HepG2 (cell line): ENCODE results near the gene MCC.

Source experiments
- MED8 ChIP-seq: sonication (generic); formaldehyde crosslinking; IDR thresholded peaks from 2 replicates; pipeline ENCODE4 v1.8.1; 2023; ENCODE audit warnings: mild to moderate bottlenecking, missing genetic modification reagents; ENCODE audit not compliant: insufficient replicate concordance
- NR2C2 ChIP-seq: sonication (generic); formaldehyde crosslinking; IDR thresholded peaks from 2 replicates; pipeline ENCODE4 v1.4.0; 2020; ENCODE audit warnings: missing genetic modification reagents, mild to moderate bottlenecking, moderate library complexity, borderline replicate concordance
- RELA ChIP-seq: sonication (generic); formaldehyde crosslinking; IDR thresholded peaks from 2 replicates; pipeline ENCODE4 v1.4.0; 2020; ENCODE audit warnings: missing genetic modification reagents
- ZBTB8A ChIP-seq: sonication (generic); formaldehyde crosslinking; IDR thresholded peaks from 2 replicates; pipeline ENCODE4 v1.4.0; 2020; ENCODE audit warnings: mild to moderate bottlenecking, low read depth, missing genetic modification reagents, borderline replicate concordance
- ZNF232 ChIP-seq: sonication (generic); formaldehyde crosslinking; IDR thresholded peaks from 2 replicates; pipeline ENCODE4 v1.4.0; 2020; ENCODE audit warnings: missing genetic modification reagents, borderline replicate concordance
- ZNF569 ChIP-seq: sonication (generic); formaldehyde crosslinking; IDR thresholded peaks from 2 replicates; pipeline ENCODE4 v1.5.0; 2020; ENCODE audit warnings: mild to moderate bottlenecking, missing genetic modification reagents, moderate library complexity, borderline replicate concordance
- ZNF577 ChIP-seq: sonication (generic); formaldehyde crosslinking; IDR thresholded peaks from 2 replicates; pipeline ENCODE4 v1.4.0; 2020; ENCODE audit warnings: mild to moderate bottlenecking, low read depth, missing genetic modification reagents, borderline replicate concordance
- ZNF879 ChIP-seq: sonication (generic); formaldehyde crosslinking; IDR thresholded peaks from 2 replicates; pipeline ENCODE4 v1.8.1; 2023; ENCODE audit warnings: missing genetic modification reagents
- TF ChIP-seq, protein P1 (sequence below): IDR thresholded peaks from 2 replicates; pipeline ENCODE4 v1.6.1; 2016; ENCODE audit warnings: missing compliant biosample characterization, missing genetic modification reagents, borderline replicate concordance
- TF ChIP-seq, protein P2 (sequence below), 2 experiments: sonication (generic) in 1 of 2; formaldehyde crosslinking in 1 of 2; IDR thresholded peaks; 2 replicates each; pipeline versions ENCODE4 v1.5.1 to v1.6.1; 2011 to 2020; ENCODE audit warnings: borderline replicate concordance in 1 of 2, low read depth in 1 of 2, low read length in 1 of 2, mild to moderate bottlenecking in 1 of 2, missing genetic modification reagents in 1 of 2, moderate library complexity in 1 of 2

DNA sequence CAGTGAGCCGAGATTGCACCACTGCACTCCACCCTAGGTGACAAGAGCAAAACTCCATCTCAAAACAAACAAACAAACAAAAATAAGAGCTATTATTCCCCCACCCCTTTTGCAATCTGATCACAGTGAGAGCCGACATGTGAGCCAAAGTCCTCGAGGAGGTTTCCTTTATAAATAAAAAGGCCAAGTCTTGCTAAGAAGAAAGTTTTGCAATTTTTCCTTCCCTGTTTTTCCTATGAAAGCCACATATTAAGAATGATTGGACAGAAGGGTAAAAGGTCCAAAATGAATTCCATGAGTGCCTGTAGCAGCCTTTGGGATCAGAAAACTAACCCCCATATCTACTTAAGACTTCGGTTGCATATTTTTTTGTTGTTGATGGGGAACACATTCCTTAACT is 233.1 kb downstream of the MCC start:
- TF ChIP-seq, protein P1, sequence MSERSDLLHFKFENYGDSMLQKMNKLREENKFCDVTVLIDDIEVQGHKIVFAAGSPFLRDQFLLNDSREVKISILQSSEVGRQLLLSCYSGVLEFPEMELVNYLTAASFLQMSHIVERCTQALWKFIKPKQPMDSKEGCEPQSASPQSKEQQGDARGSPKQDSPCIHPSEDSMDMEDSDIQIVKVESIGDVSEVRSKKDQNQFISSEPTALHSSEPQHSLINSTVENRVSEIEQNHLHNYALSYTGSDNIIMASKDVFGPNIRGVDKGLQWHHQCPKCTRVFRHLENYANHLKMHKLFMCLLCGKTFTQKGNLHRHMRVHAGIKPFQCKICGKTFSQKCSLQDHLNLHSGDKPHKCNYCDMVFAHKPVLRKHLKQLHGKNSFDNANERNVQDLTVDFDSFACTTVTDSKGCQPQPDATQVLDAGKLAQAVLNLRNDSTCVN (CRISPR knock-in tag): no peak
- TF ChIP-seq ZNF879 (CRISPR knock-in tag) (no peak), ZNF569 (CRISPR knock-in tag) (no peak), ZNF232 (CRISPR knock-in tag) (no peak), ZBTB8A (CRISPR knock-in tag) (no peak), ZNF577 (CRISPR knock-in tag) (no peak), RELA (CRISPR knock-in tag) (no peak), NR2C2 (CRISPR knock-in tag) (no peak), MED8 (no peak)
- TF ChIP-seq, protein P2, sequence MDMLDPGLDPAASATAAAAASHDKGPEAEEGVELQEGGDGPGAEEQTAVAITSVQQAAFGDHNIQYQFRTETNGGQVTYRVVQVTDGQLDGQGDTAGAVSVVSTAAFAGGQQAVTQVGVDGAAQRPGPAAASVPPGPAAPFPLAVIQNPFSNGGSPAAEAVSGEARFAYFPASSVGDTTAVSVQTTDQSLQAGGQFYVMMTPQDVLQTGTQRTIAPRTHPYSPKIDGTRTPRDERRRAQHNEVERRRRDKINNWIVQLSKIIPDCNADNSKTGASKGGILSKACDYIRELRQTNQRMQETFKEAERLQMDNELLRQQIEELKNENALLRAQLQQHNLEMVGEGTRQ (IDR thresholded peaks at IDR 0.05; ENCODE audit: low read depth, low read length): no peak
- TF ChIP-seq, protein P2 (CRISPR knock-in tag; IDR thresholded peaks at IDR 0.05; ENCODE audit: borderline replicate concordance): no peak
